GM19035 (cell line): ENCODE data around the gene SPP1.
"Not testable (repeated sequence)": the region's sequence is repeated elsewhere in the genome, so short reads cannot be mapped to it uniquely, and the experiment has no call there.

Experiments used
- ATAC-seq: cut with Tn5 transposase; IDR thresholded peaks from one replicate; pipeline ENCODE4 v1.9.1; 2021; ENCODE audit not compliant: unreplicated experiment

SPP1 gene

GRCh38 chr4:87985887-87986200, 10.3 kb downstream of the SPP1 start:
- no peak for ATAC-seq

GRCh38 chr4:87986508-87986907, 11.0 kb downstream of the SPP1 start:
- no peak for ATAC-seq

GRCh38 chr4:87989765-87990164, 14.3 kb downstream of the SPP1 start:
- no peak for ATAC-seq

GRCh38 chr4:87995435-87995834, 19.9 kb downstream of the SPP1 start:
- ATAC-seq = no peak

GRCh38 chr4:87999191-87999691, 23.7 kb downstream of the SPP1 start:
- ATAC-seq = not testable (repeated sequence)

GRCh38 chr4:88001871-88002270, 26.4 kb downstream of the SPP1 start:
- no peak for ATAC-seq

GRCh38 chr4:88002786-88003185, 27.3 kb downstream of the SPP1 start:
- no peak for ATAC-seq

GRCh38 chr4:88003261-88003660, 27.7 kb downstream of the SPP1 start:
- ATAC-seq = no peak

- no peak for ATAC-seq
Observed at GRCh38 chr4:88005076-88005475, 29.6 kb downstream of the SPP1 start.

- no peak for ATAC-seq
Observed at GRCh38 chr4:88005946-88006345, 30.4 kb downstream of the SPP1 start.

- ATAC-seq = no peak
Observed at GRCh38 chr4:88006956-88007303, 31.4 kb downstream of the SPP1 start.

- ATAC-seq = peak; percentile 88
Observed at GRCh38 chr4:88007304-88008121, 32.0 kb downstream of the SPP1 start, which contains the start of gene PKD2. PKD2 (plus strand) TSS chr4:88007635; CDS start chr4:88007734, 99 bp downstream.

GRCh38 chr4:88008122-88008742, 32.7 kb downstream of the SPP1 start:
- ATAC-seq = peak; percentile 47

- no peak for ATAC-seq
Observed at GRCh38 chr4:88008743-88009171, 33.2 kb downstream of the SPP1 start.

- ATAC-seq = no peak
Observed at GRCh38 chr4:88009871-88010270, 34.4 kb downstream of the SPP1 start.

- ATAC-seq = no peak
Observed at GRCh38 chr4:88010966-88011365, 35.5 kb downstream of the SPP1 start.

- ATAC-seq = no peak
Observed at GRCh38 chr4:88012647-88013046, 37.1 kb downstream of the SPP1 start.

GRCh38 chr4:88014386-88014905, 38.9 kb downstream of the SPP1 start:
- ATAC-seq = no peak

- no peak for ATAC-seq
Observed at GRCh38 chr4:88015659-88016295, 40.3 kb downstream of the SPP1 start.

- no peak for ATAC-seq
Observed at GRCh38 chr4:88017516-88018297, 42.2 kb downstream of the SPP1 start.

GRCh38 chr4:88018466-88018865, 43.0 kb downstream of the SPP1 start:
- no peak for ATAC-seq
